B cell (primary cell): ENCODE measurements around the gene CHN1. TPM values are rescaled to one million over a fixed set of nuclear protein-coding genes. Genes with fewer than 3 reads are reported as not detected.

Experiments used
- ATAC-seq: fragments of 200-7000 bp; cut with Tn5 transposase; one replicate; pipeline ENCODE4 v1.10.0; 2021; ENCODE audit warnings: low read depth, mild to moderate bottlenecking, moderate number of reproducible peaks, moderate library complexity
- CTCF ChIA-PET: fragments of 350-600 bp; sonication (Branson Sonifier 250); formaldehyde crosslinking; loops from one replicate; lab custom pipeline; 2021; ENCODE audit warnings: antibody characterized with exemption, inconsistent platforms; lab: Charles Lee
- POLR2A ChIA-PET: fragments of 350-600 bp; sonication (Branson Sonifier 250); formaldehyde crosslinking; loops from one replicate; lab custom pipeline; 2021; ENCODE audit warnings: antibody characterized with exemption; lab: Charles Lee
- DNase-seq: peaks from one replicate; pipeline ENCODE4 v3.0.0; 2013
- H2AFZ ChIP-seq: 2 replicates; pipeline ENCODE4 v1.6.1; 2012; ENCODE audit warnings: mild to moderate bottlenecking, low read depth, low read length; ENCODE audit not compliant: insufficient read depth, poor library complexity, severe bottlenecking
- H3K27ac ChIP-seq, 2 donors: 1 replicate in 1 of 2; 2 replicates in 1 of 2; pipeline ENCODE4 v1.5.1; 2012 to 2013; ENCODE audit warnings: low read length in 2 of 2, mild to moderate bottlenecking in 2 of 2, moderate library complexity in 1 of 2
- H3K27me3 ChIP-seq, 4 experiments: fragments of 200-600 bp in 1 of 4; sonication (generic) in 1 of 4; replicated peaks in 1 of 4; 1 replicate in 2 of 4; 2 replicates in 2 of 4; pipeline versions ENCODE4 v1.6.1 to v1.7.0; 2013 to 2016; ENCODE audit warnings: low read length in 3 of 4, mild to moderate bottlenecking in 2 of 4, mixed read lengths in 1 of 4, moderate library complexity in 1 of 4; ENCODE audit not compliant: insufficient read depth in 4 of 4, control insufficient read depth in 3 of 4; ENCODE audit errors: control extremely low read depth in 1 of 4
- H3K36me3 ChIP-seq, 2 experiments: replicated peaks in 1 of 2; 1 replicate in 1 of 2; 2 replicates in 1 of 2; pipeline versions ENCODE4 v1.6.1 to v1.7.1; 2013; ENCODE audit warnings: low read length in 1 of 2; ENCODE audit not compliant: insufficient read depth in 2 of 2, control insufficient read depth in 1 of 2; ENCODE audit errors: control extremely low read depth in 1 of 2, extremely low read depth in 1 of 2
- H3K4me1 ChIP-seq, 2 donors: fragments of 200-600 bp in 1 of 2; sonication (generic) in 1 of 2; 1 replicate in 1 of 2; 2 replicates in 1 of 2; pipeline versions ENCODE4 v1.5.1 to v1.6.1; 2013 to 2017; ENCODE audit warnings: low read length in 2 of 2; ENCODE audit not compliant: control insufficient read depth in 2 of 2, insufficient read depth in 2 of 2
- H3K4me2 ChIP-seq: replicated peaks from 2 replicates; pipeline ENCODE3; 2012; ENCODE audit warnings: mild to moderate bottlenecking, low read depth, low read length; ENCODE audit not compliant: poor library complexity, severe bottlenecking
- H3K4me3 ChIP-seq, 5 experiments: fragments of 200-600 bp in 1 of 5; sonication (generic) in 1 of 5; 1 replicate in 3 of 5; 2 replicates in 2 of 5; pipeline versions ENCODE4 v1.5.1 to v1.7.0; 2011 to 2016; ENCODE audit warnings: low read length in 4 of 5, mild to moderate bottlenecking in 4 of 5, low read depth in 2 of 5, control low read depth in 1 of 5, moderate library complexity in 1 of 5; ENCODE audit not compliant: insufficient read depth in 1 of 5; ENCODE audit errors: control extremely low read depth in 1 of 5, extremely low read depth in 1 of 5
- H3K79me2 ChIP-seq: fragments of 200-600 bp; sonication (generic); one replicate; pipeline ENCODE4 v1.6.0; 2016; ENCODE audit warnings: low read length; ENCODE audit not compliant: control insufficient read depth, insufficient read depth
- H3K9ac ChIP-seq: fragments of 200-600 bp; sonication (generic); 2 replicates; pipeline ENCODE4 v1.6.1; 2017; ENCODE audit warnings: mild to moderate bottlenecking, low read length, moderate library complexity
- H3K9me3 ChIP-seq, 3 donors: one replicate each; pipeline versions ENCODE4 v1.6.1 to v1.7.1; 2013; ENCODE audit warnings: low read length in 2 of 3; ENCODE audit not compliant: control insufficient read depth in 2 of 3, insufficient read depth in 1 of 3; ENCODE audit errors: control extremely low read depth in 1 of 3
- H4K20me1 ChIP-seq: 2 replicates; pipeline ENCODE4 v1.6.0; 2012; ENCODE audit warnings: mild to moderate bottlenecking, low read length; ENCODE audit not compliant: insufficient read depth, control insufficient read depth, poor library complexity, severe bottlenecking
- H3K27ac Mint-ChIP-seq: one replicate; pipeline ENCODE4 v1.8.0; 2021; ENCODE audit warnings: mixed read lengths
- H3K27me3 Mint-ChIP-seq: one replicate; pipeline ENCODE4 v1.8.0; 2021; ENCODE audit warnings: mixed read lengths
- H3K4me1 Mint-ChIP-seq: one replicate; pipeline ENCODE4 v1.8.0; 2021; ENCODE audit warnings: mixed read lengths
- H3K4me3 Mint-ChIP-seq: one replicate; pipeline ENCODE4 v1.8.0; 2021; ENCODE audit warnings: mixed read lengths
- H3K9me3 Mint-ChIP-seq: one replicate; pipeline ENCODE4 v1.8.0; 2022; ENCODE audit warnings: mixed read lengths; ENCODE audit not compliant: insufficient read depth
- EZH2 ChIP-seq: IDR thresholded peaks from 2 replicates; pipeline ENCODE4 v1.6.1; 2012; ENCODE audit warnings: borderline replicate concordance, low read depth, mild to moderate bottlenecking, moderate library complexity, low read length; ENCODE audit not compliant: insufficient read depth, poor library complexity, severe bottlenecking
- WGBS: methylation state at CpG from one replicate; pipeline ENCODE4 v1.1.5; 2013; ENCODE audit warnings: missing lambda C conversion rate; ENCODE audit not compliant: insufficient coverage; 5-methylcytosine and 5-hydroxymethylcytosine counted together
- intact Hi-C: fragments of 100-400 bp; cut with micrococcal nuclease; formaldehyde crosslinking; loops from one replicate; pipeline ENCODE4 v1.10.0; 2022
- polyA plus RNA-seq: library from polyadenylated mRNA; depleted of rRNA; stranded (reverse); fragments of >200 nt; gene quantifications from 2 replicates; pipeline ENCODE4 v1.2.3, GENCODE V29; 2012
- total RNA-seq, 2 donors: library from RNA; stranded (reverse); fragments of 120-200 nt in 1 of 2; gene quantifications; 1 replicate in 1 of 2; 2 replicates in 1 of 2; pipeline versions ENCODE4 v1.2.3 to v1.2.4, GENCODE V29; 2013 to 2022
- TF ChIP-seq, protein P1 (sequence below): fragments of 200-600 bp; IDR thresholded peaks from one replicate; pipeline ENCODE4 v1.8.0; 2022; ENCODE audit warnings: antibody characterized with exemption, mild to moderate bottlenecking

CHN1 gene
- total and polyA plus RNA-seq, 2 donors (not counting 1 experiment from before 2014, with no cell fraction given), result 0.79 to 1.4 TPM

DNA sequence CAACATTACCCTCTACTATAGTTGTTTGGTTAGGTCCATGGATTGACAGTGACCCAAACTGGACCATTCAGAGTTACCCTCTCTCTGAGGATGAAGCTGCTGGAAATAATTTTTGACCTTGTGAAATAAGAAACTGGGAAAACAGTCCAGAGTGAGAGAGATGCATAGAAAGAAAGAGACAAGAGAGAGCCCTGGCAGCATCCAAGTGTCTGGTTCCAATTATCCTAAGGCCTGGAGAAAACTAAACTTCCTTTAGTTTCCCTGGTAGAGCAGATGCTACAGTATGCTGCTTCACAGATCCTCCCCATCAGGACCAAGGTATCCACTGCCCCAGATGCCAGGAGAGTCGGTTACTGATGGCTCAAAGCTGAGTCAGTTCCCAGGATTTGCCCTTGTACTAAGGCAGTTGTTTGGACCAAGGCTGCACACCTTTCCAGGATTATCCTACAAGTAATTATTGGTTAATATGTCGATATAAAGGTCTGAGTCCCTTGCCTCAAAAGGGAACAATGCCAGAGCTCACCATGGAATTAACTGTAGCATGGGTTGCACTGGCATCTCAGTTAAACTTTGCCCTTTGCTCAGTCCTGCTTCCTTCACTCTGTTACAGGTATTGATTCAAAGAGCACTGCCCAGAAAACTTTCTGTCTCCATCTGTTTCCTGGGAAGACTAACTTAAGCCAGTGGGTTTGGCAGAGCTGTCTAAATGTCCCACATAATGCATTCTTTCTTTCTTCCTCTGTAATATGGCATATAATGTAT lies 14.6 kb upstream of the CHN1 start:
- no peak overlapping the region for H3K4me3 Mint-ChIP-seq
- H3K4me1 ChIP-seq, result no peaks in the 10 kb centered on the region
- H3K4me1 Mint-ChIP-seq, result no peaks in the 10 kb centered on the region
- H4K20me1 ChIP-seq, result no peaks in the 10 kb centered on the region
- no peak for DNase-seq
- H3K36me3 ChIP-seq, result no peaks in the 10 kb centered on the region
- peaks cover 4% of the 10 kb centered on the region for H3K27me3 Mint-ChIP-seq
- H3K9ac ChIP-seq, result no peak overlapping the region
- H2AFZ ChIP-seq, result no peak overlapping the region
- no peaks in the 10 kb centered on the region for H3K79me2 ChIP-seq
- intact Hi-C loops, result no loop called here
- no peak overlapping the region for H3K4me2 ChIP-seq
- H3K9me3 Mint-ChIP-seq, result peaks cover 2% of the 10 kb centered on the region
- ChIA-PET CTCF (interaction anchor here (0.8 kb wide), 1 partner anchor 271 kb away, joined by 3 read pairs; no protein-coding TSS in a partner anchor), POLR2A (no interaction called here)
- TF ChIP-seq EZH2, result no peak
- TF ChIP-seq, protein P1, sequence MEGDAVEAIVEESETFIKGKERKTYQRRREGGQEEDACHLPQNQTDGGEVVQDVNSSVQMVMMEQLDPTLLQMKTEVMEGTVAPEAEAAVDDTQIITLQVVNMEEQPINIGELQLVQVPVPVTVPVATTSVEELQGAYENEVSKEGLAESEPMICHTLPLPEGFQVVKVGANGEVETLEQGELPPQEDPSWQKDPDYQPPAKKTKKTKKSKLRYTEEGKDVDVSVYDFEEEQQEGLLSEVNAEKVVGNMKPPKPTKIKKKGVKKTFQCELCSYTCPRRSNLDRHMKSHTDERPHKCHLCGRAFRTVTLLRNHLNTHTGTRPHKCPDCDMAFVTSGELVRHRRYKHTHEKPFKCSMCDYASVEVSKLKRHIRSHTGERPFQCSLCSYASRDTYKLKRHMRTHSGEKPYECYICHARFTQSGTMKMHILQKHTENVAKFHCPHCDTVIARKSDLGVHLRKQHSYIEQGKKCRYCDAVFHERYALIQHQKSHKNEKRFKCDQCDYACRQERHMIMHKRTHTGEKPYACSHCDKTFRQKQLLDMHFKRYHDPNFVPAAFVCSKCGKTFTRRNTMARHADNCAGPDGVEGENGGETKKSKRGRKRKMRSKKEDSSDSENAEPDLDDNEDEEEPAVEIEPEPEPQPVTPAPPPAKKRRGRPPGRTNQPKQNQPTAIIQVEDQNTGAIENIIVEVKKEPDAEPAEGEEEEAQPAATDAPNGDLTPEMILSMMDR, result no peak
- no peak overlapping the region for H3K27ac Mint-ChIP-seq
- H3K4me3 ChIP-seq, result no peak overlapping the region
- no peaks in the 10 kb centered on the region for H3K27me3 ChIP-seq
- 100% methylated on average over 1 of the region's 2 CpGs for WGBS
- peaks cover 0 to 3% (median 0%) of the 10 kb centered on the region in 3 donors for H3K9me3 ChIP-seq
- H3K27ac ChIP-seq, result no peak overlapping the region
- ATAC-seq, result no peak

GRCh38 chr2:175017618-175018414 lies 12.6 kb upstream of the CHN1 start:
- H3K9ac ChIP-seq, result no peak overlapping the region
- H4K20me1 ChIP-seq, result no peaks in the 10 kb centered on the region
- no peak overlapping the region for H3K27ac ChIP-seq
- H3K79me2 ChIP-seq, result no peaks in the 10 kb centered on the region
- Mint-ChIP-seq H3K9me3 (peaks cover 2% of the 10 kb centered on the region), H3K4me1 (no peaks in the 10 kb centered on the region), H3K4me3 (no peak overlapping the region), H3K27me3 (peaks cover 4% of the 10 kb centered on the region), H3K27ac (no peak overlapping the region)
- no peak for DNase-seq
- no peak overlapping the region for H3K4me3 ChIP-seq
- no peak overlapping the region for H2AFZ ChIP-seq
- 91% methylated on average over 4 of the region's 5 CpGs for WGBS
- H3K36me3 ChIP-seq, result no peaks in the 10 kb centered on the region
- no peak for TF ChIP-seq EZH2
- TF ChIP-seq, protein P1, result no peak
- intact Hi-C loops, result no loop called here
- no peak for ATAC-seq
- H3K9me3 ChIP-seq, result peaks cover 0 to 3% (median 0%) of the 10 kb centered on the region in 3 donors
- H3K4me1 ChIP-seq, result no peaks in the 10 kb centered on the region
- ChIA-PET POLR2A (no interaction called here), CTCF (no interaction called here)
- H3K27me3 ChIP-seq, result no peaks in the 10 kb centered on the region
- H3K4me2 ChIP-seq, result no peak overlapping the region
